C4-2B (cell line): ENCODE measurements around the gene JPT1.

ENCODE experiments used
- ZFX ChIP-seq: fragments of 450-650 bp; IDR thresholded peaks from 2 replicates; pipeline ENCODE4 v1.6.1; 2017
- TF ChIP-seq, protein P1 (sequence below): fragments of 450-650 bp; conservative IDR thresholded peaks from 2 replicates; pipeline ENCODE4 v1.5.1; 2017; ENCODE audit warnings: mild to moderate bottlenecking

DNA sequence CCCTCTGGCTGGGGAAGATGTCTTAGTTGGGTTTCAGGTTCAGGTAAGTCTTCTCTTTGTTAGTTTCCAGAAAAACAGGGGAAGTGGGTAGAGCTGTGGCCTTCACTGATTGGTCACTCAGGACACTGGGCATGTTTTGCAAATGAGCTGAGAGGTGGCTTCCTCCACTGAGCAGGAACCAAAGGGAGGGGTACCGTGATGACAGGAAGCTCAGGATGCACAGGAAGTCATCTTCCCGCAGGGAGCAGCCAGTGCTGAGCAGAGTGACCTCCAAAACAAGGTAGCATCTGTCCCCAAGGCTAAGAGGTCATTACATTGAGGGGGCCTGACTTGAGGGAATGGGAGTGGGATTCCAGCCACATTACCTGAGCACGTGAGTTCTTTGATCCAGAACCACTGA is 28.3 kb downstream of the JPT1 start:
- TF ChIP-seq, protein P1, sequence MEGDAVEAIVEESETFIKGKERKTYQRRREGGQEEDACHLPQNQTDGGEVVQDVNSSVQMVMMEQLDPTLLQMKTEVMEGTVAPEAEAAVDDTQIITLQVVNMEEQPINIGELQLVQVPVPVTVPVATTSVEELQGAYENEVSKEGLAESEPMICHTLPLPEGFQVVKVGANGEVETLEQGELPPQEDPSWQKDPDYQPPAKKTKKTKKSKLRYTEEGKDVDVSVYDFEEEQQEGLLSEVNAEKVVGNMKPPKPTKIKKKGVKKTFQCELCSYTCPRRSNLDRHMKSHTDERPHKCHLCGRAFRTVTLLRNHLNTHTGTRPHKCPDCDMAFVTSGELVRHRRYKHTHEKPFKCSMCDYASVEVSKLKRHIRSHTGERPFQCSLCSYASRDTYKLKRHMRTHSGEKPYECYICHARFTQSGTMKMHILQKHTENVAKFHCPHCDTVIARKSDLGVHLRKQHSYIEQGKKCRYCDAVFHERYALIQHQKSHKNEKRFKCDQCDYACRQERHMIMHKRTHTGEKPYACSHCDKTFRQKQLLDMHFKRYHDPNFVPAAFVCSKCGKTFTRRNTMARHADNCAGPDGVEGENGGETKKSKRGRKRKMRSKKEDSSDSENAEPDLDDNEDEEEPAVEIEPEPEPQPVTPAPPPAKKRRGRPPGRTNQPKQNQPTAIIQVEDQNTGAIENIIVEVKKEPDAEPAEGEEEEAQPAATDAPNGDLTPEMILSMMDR, result no peak
- TF ChIP-seq ZFX, result no peak
